T-helper 1 cell treated with Interleukin-12 subunit alpha and Interleukin-12 subunit beta and Interleukin-4 antibody, amounts not matched to agents 30 μg/mL and 1 μg/mL, for 36 hours (primary cell): ENCODE results near the gene ITPRID1.
"Not testable (repeated sequence)": the region's sequence is repeated elsewhere in the genome, so short reads cannot be mapped to it uniquely, and the experiment has no call there.

ENCODE experiments used
- H3K27ac Mint-ChIP-seq: one replicate; pipeline ENCODE4 v1.8.0; 2021; ENCODE audit warnings: mild to moderate bottlenecking, mixed read lengths
- H3K27me3 Mint-ChIP-seq: one replicate; pipeline ENCODE4 v1.8.0; 2021; ENCODE audit warnings: low read depth, mixed read lengths
- H3K36me3 Mint-ChIP-seq: one replicate; pipeline ENCODE4 v1.8.0; 2021; ENCODE audit warnings: low read depth, mixed read lengths
- H3K4me1 Mint-ChIP-seq: one replicate; pipeline ENCODE4 v1.8.0; 2021; ENCODE audit warnings: low read depth, mixed read lengths
- H3K4me3 Mint-ChIP-seq: one replicate; pipeline ENCODE4 v1.8.0; 2021; ENCODE audit warnings: mild to moderate bottlenecking, moderate library complexity, mixed read lengths
- H3K9me3 Mint-ChIP-seq: one replicate; pipeline ENCODE4 v1.8.0; 2021; ENCODE audit warnings: mixed read lengths

The ITPRID1 gene

DNA sequence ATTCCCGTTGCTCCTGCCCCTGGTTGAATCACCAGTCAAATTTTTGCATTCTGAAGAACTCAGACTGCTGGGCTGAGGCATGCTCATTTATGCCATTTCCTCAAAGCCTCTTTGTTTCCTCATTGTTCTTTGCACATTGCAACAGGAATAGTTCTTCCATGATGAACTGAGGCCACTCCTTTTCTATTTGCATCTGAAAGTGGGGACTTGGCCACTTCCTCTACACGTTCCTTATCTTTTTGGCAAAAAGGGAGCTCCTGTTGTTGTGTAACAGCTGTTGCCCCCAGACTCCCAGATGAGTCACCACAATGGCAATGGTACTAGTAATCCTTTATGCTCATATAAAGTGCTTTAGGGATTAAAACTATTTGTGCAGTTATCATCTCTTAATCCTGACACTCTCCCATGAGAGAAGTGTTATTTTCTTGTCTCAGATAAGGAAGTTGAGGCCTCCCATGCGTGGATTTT is 20.1 kb upstream of the ITPRID1 start:
- H3K4me3 Mint-ChIP-seq, result no peak overlapping the region
- no peaks in the 10 kb centered on the region for H3K27me3 Mint-ChIP-seq
- H3K4me1 Mint-ChIP-seq, result no peaks in the 10 kb centered on the region
- H3K36me3 Mint-ChIP-seq, result no peaks in the 10 kb centered on the region
- H3K9me3 Mint-ChIP-seq, result no peaks in the 10 kb centered on the region
- H3K27ac Mint-ChIP-seq, result no peak overlapping the region

DNA sequence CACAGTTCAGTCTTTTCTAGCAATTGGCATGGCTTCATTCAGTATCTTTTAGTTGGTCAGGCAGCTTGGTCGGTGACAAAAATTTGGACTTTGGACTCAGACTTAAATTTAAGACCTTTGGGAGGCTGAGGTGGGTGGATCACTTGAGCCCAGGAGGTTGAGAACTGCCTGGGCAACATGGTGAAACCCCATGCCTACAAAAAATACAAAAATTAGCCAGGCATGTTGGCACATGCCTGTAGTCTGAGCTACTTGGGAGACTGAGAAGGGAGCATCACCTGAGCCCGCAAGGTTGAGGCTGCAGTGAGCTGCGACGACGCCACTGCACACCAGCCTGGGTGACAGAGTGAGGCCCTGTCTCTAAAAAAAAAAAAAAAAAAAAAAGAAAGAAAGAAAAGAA is 19.5 kb upstream of the ITPRID1 start:
- Mint-ChIP-seq H3K4me1 (no peaks in the 10 kb centered on the region), H3K27ac (no peak overlapping the region), H3K4me3 (no peak overlapping the region), H3K9me3 (no peaks in the 10 kb centered on the region), H3K27me3 (no peaks in the 10 kb centered on the region), H3K36me3 (no peaks in the 10 kb centered on the region)

DNA sequence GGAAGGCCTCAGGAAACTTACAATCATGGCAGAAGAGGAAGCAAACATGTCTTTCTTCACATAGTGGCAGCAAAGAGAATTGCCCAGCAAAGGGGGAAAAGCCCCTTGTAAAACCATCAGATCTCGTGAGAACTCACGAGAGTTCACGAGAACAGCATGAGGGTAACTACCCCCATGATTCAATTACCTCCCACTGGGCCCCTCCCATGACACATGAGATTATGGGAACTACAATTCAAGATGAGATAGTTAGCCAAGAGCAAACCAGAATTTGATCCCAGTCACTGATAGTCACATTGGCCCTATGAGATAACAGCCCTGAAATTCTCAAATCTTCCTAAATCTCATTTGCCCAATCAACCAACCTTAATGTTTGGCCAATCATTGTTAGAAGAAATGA is 18.2 kb upstream of the ITPRID1 start:
- Mint-ChIP-seq H3K27me3 (no peaks in the 10 kb centered on the region), H3K36me3 (no peaks in the 10 kb centered on the region), H3K27ac (no peak overlapping the region), H3K4me3 (no peak overlapping the region), H3K9me3 (no peaks in the 10 kb centered on the region), H3K4me1 (no peaks in the 10 kb centered on the region)

DNA sequence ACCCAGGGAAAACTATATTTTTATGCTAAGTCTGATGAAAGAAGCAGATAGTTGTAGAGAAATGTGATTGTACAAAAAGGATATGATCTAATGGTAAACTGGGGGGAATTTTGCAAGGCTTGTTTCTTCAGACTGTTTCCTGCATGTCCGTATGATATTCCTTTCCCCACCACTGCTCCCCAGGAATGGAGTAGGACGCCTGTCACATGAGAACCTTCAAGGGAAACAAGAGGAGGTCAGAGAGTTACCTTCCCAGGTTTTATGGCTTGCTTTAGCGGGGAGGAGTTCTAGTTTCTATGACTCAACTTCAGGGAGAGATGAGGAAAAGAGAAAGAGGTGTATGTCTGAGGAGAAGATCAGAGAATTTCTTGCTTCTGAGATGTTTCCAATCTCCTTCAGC is 16.4 kb upstream of the ITPRID1 start:
- Mint-ChIP-seq H3K27ac (no peak overlapping the region), H3K4me1 (no peaks in the 10 kb centered on the region), H3K4me3 (no peak overlapping the region), H3K36me3 (no peaks in the 10 kb centered on the region), H3K27me3 (no peaks in the 10 kb centered on the region), H3K9me3 (no peaks in the 10 kb centered on the region)

DNA sequence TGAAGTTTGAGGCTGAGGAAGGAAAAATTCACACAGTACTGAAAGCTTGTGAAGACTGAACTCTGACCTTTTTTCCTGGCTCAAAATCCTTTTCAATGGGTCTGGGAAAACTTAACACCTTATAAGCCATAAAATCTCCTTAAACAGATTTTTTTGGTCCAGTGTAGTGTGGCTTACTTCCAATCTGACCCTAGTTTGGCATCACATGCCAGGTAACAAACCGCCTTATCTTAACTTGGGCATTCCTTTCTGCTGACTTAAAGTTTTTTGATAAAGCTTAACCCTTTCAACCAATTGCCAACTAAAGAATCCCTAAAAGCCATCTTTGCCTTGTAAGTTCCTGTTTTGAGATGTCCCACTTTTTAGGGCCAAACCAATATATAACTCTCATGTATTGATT is 13.2 kb upstream of the ITPRID1 start:
- no peaks in the 10 kb centered on the region for H3K36me3 Mint-ChIP-seq
- no peaks in the 10 kb centered on the region for H3K4me1 Mint-ChIP-seq
- no peak overlapping the region for H3K4me3 Mint-ChIP-seq
- no peaks in the 10 kb centered on the region for H3K27me3 Mint-ChIP-seq
- no peaks in the 10 kb centered on the region for H3K9me3 Mint-ChIP-seq
- H3K27ac Mint-ChIP-seq, result no peak overlapping the region

DNA sequence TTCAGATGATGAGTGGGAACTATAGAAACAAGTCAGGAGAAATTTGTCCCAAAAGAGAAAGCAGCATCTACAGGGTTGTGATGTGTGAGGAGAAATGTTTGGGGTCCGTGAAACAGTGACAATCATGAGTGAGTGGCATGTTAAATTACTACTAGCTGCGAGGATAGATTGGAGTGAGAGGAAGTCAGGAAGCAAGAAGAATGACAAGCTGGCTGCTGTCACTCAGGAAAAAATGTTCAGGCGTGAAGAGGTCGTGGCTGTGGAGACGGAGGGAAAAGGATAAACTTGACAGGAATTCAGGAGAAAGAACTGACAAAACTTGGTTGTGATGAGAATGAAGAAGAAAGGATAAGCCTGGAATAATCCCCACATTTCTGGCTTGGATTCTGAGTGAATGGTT is 5.1 kb upstream of the ITPRID1 start:
- H3K27ac Mint-ChIP-seq, result no peak overlapping the region
- H3K4me1 Mint-ChIP-seq, result no peaks in the 10 kb centered on the region
- no peaks in the 10 kb centered on the region for H3K27me3 Mint-ChIP-seq
- H3K36me3 Mint-ChIP-seq, result no peaks in the 10 kb centered on the region
- no peak overlapping the region for H3K4me3 Mint-ChIP-seq
- peaks cover 19% of the 10 kb centered on the region for H3K9me3 Mint-ChIP-seq

DNA sequence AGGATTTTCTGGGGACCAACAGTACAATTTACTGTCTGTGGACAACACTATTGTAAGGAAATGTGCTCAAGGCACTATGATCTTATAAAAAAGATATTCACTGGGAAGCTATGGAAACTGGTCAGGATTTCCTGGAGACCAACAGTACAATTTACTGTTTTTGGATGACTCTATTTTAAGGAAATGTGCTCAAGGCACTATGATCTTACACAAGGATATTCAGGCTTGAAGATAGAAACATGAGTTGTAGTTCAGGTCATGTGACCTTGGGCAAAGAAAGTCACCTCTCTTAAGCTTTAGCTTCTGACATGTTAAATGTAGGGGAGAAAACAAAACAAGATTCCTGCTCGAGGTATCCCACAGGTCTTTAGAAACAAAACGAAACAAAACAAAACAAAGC is 1.7 kb upstream of the ITPRID1 start:
- Mint-ChIP-seq H3K27me3 (no peaks in the 10 kb centered on the region), H3K9me3 (peaks cover 21% of the 10 kb centered on the region), H3K4me1 (no peaks in the 10 kb centered on the region), H3K4me3 (no peak overlapping the region), H3K27ac (no peak overlapping the region), H3K36me3 (no peaks in the 10 kb centered on the region)

DNA sequence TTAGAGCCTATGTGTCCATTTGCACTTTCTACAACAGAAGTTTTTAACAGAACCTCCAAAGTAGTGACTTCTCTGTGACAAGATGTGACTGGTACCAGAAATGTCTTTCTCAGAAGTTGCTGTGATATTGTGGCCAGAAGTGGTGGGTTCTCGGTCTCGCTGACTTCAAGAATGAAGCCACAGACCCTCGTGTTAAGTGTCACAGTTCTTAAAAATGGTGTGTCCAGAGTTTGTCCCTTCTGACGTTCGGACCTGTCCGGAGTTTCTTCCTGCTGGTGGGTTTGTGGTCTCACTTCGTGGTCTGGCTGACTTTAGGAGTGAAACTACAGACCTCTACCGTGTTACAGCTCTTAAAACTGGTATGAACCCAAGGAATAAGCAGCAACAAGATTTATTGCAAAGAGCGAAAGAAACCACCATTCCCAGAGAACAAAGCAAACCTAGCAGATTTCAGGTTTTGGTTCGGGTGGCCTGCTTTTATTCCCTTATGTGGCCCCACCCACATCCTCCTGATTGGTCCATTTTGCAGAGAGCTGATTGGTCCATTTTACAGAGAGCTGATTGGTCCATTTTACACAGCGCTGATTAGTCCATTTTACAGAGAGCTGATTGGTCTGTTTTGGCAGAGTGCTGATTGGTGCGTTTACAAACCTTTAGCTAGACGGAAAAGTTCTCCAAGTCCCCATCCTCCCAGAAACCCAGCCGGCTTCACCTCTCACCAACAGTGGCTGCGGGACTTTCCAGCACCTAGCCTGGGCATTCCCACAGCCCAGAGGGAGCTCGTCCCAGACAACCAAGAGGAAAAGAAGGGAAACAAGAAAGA is 3.0 kb downstream of the ITPRID1 start:
- H3K27me3 Mint-ChIP-seq, result no peaks in the 10 kb centered on the region
- peaks cover 11% of the 10 kb centered on the region for H3K9me3 Mint-ChIP-seq
- no peak overlapping the region for H3K4me3 Mint-ChIP-seq
- H3K4me1 Mint-ChIP-seq, result no peaks in the 10 kb centered on the region
- no peak overlapping the region for H3K27ac Mint-ChIP-seq
- no peaks in the 10 kb centered on the region for H3K36me3 Mint-ChIP-seq

DNA sequence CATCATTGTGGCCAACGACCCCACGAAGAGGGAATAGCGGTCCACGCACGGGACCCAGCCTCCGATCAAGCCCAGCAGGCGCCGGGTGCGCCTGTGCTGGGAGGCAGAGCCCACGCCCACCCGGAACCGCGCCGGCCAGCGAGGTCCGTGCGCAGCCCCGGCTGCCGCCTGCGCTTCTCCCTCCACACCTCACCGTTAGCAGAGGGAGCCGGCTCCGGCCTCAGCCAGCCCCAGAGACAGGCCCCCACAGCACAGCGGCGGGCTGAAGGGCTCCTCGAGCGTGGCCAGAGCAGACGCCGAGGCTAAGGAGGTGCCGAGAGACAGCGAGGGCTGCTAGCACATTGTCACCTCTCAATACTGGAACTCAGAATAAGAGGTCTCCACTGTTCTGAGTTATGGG is 3.6 kb downstream of the ITPRID1 start:
- Mint-ChIP-seq H3K27me3 (no peaks in the 10 kb centered on the region), H3K27ac (no peak overlapping the region), H3K36me3 (no peaks in the 10 kb centered on the region), H3K4me1 (no peaks in the 10 kb centered on the region), H3K4me3 (no peak overlapping the region), H3K9me3 (peaks cover 11% of the 10 kb centered on the region)

DNA sequence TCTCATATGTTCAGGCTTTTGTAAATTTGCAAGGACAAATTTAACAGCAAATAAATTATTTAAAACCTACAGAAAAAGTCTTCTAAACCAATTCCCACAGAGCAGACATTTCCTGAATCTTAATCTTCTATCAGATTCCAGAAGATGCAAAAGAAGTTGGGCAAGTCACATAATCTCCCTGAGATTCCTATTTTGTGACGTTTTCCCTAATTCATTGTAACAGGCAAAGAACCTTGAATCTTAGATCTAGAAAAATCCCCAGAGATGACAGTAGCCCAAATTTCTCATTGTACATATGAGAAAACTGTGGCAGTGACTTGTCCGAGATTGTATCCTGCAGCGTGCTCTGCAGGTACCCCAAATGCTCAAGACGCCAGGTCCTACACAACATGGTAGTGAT is 4.9 kb downstream of the ITPRID1 start:
- no peaks in the 10 kb centered on the region for H3K4me1 Mint-ChIP-seq
- H3K36me3 Mint-ChIP-seq, result no peaks in the 10 kb centered on the region
- H3K27me3 Mint-ChIP-seq, result no peaks in the 10 kb centered on the region
- H3K9me3 Mint-ChIP-seq, result peaks cover 14% of the 10 kb centered on the region
- no peak overlapping the region for H3K4me3 Mint-ChIP-seq
- H3K27ac Mint-ChIP-seq, result no peak overlapping the region

DNA sequence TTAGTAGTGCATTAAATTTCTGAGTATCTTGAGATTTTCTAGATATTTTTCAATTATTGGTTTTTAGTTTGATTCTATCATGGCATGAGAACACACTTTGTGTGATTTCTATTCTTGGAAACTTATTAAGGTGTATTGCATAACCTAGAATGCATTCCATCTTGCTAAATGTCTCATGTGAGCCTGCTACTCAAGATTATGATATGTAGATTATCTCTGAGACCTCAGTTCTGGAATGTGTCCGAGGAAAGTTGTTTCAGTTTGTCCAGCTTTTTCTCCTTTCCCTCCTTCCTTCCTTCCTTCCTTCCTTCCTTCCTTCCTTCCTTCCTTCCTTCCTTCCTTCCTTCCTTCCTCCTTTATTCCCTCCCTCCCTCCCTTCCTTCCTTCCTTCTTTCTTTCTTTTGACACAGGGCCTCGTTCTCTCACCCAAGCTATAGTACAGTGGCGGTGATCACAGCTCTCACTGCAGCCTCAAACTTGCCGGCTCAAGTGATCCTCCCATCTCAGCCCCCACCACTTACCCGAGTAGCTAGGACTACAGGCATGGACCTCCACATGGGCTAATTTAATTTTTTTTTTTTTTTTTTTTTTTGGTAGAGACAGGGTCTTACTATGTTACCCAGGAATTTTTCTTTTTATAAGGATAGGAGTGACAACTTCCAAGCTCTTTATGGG is 7.6 kb downstream of the ITPRID1 start:
- H3K36me3 Mint-ChIP-seq, result no peaks in the 10 kb centered on the region
- H3K27ac Mint-ChIP-seq, result no peak overlapping the region
- H3K27me3 Mint-ChIP-seq, result no peaks in the 10 kb centered on the region
- no peak overlapping the region for H3K4me3 Mint-ChIP-seq
- no peaks in the 10 kb centered on the region for H3K4me1 Mint-ChIP-seq
- peaks cover 15% of the 10 kb centered on the region for H3K9me3 Mint-ChIP-seq

DNA sequence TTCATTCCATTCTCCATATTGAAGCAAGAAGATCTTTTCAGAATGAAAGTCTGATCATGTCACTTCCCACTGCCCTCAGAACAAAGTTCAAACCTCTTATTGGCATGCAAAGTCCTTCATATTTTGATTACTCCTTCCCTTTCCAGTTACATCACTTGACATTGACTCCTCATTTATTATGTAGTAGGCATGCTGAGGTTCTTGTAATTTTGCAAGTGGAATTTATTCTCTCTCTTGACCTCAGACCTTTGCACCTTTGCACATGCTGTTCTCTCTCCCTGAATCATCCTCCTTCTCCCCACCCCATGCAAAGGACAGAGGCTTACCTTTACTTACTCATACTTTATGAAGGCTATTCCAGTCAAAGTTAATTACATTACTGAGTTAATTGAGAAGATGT is 13.0 kb downstream of the ITPRID1 start:
- Mint-ChIP-seq H3K27me3 (no peaks in the 10 kb centered on the region), H3K9me3 (peaks cover 4% of the 10 kb centered on the region), H3K4me3 (no peak overlapping the region), H3K4me1 (no peaks in the 10 kb centered on the region), H3K27ac (no peak overlapping the region), H3K36me3 (no peaks in the 10 kb centered on the region)

DNA sequence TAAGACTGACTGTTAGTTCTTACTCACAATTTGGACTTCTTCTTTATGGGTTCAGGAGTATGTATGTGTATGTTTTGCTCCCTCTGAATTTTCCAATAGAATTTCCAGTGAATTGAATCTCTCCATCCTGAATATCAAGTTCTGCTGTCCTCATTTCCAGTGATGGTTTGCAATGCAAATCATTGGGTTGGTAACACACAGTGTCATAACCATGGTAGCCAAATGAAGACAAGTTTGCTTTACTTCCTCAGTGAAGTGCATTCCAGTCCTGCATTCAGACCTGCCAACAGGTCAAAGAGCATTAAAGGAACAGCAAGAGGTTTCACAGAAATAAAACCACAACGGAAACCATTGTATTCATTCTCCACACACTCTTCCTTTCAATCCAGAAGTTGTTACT is 15.2 kb downstream of the ITPRID1 start:
- Mint-ChIP-seq H3K27me3 (no peaks in the 10 kb centered on the region), H3K36me3 (no peaks in the 10 kb centered on the region), H3K4me1 (no peaks in the 10 kb centered on the region), H3K9me3 (no peaks in the 10 kb centered on the region), H3K27ac (no peak overlapping the region), H3K4me3 (no peak overlapping the region)

DNA sequence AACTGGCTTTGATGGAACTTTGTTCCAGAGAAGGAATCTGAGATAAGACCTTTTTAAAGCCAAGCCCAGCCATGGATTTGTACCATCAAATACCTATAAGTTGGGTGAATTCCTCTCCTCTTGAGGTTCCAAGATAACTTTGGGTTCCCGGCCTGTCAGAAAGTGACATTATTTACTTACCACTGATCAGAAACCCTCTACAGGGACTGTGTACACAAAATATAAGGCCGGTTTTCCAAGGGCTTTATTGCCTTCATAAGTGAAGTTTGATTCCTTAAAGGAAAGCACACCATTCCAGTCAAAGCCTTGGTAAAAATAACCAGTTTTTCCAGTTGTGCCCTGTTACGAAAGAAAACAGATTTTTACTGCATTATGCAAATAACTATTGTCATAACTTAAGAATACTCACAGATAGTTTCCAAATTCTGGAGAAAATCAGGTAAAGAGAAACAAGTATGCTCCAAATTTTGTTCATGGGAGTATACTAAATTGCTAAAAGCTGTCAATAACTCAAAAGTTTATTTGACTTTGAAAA is 26.8 kb downstream of the ITPRID1 start:
- not testable (repeated sequence) for H3K36me3 Mint-ChIP-seq, H3K27me3 Mint-ChIP-seq, H3K27ac Mint-ChIP-seq, H3K4me1 Mint-ChIP-seq, H3K4me3 Mint-ChIP-seq, H3K9me3 Mint-ChIP-seq

DNA sequence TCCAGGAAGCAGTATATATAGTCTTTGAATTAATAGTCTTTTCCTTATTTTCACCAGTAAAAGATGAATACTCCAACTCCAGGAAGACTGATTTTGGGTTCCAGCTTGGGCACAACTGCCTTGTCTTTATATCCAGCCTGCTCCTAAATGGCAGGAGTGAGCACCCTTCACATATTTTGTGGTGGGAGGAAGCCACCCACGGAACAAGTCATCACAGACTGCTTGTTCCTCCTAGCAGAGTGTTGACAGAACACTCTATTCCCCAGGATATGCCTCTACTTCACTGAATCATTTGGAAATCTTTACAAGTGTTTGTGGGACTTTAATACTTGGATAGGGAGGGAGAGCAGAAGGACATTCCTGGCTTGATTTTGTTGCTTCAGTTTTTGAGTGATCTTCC is 31.7 kb downstream of the ITPRID1 start:
- H3K9me3 Mint-ChIP-seq, result no peaks in the 10 kb centered on the region
- no peaks in the 10 kb centered on the region for H3K27me3 Mint-ChIP-seq
- no peak overlapping the region for H3K27ac Mint-ChIP-seq
- H3K4me1 Mint-ChIP-seq, result no peaks in the 10 kb centered on the region
- no peak overlapping the region for H3K4me3 Mint-ChIP-seq
- H3K36me3 Mint-ChIP-seq, result no peaks in the 10 kb centered on the region
